HG03060 (cell line): ENCODE results near the gene SLC36A3.

Source experiments
- ATAC-seq: cut with Tn5 transposase; IDR thresholded peaks from one replicate; pipeline ENCODE4 v1.9.1; 2021; ENCODE audit warnings: low read depth, moderate number of reproducible peaks; ENCODE audit not compliant: unreplicated experiment

SLC36A3 gene

GRCh38 chr5:151303666-151304065 lies at the start of gene SLC36A3:
Gene SLC36A3, minus strand, starts transcription at chr5:151303766. Its CDS starts 412 bp downstream, at chr5:151303354.
- no peak for ATAC-seq

GRCh38 chr5:151351671-151352070 lies 48.1 kb upstream of the SLC36A3 start:
- no peak for ATAC-seq

- no peak for ATAC-seq
Measured at GRCh38 chr5:151348789-151349188, 45.2 kb upstream of the SLC36A3 start.

- no peak for ATAC-seq
Measured at GRCh38 chr5:151347369-151347768, 43.8 kb upstream of the SLC36A3 start, which contains the start of gene SLC36A2. Gene SLC36A2, minus strand, starts transcription at chr5:151347559. Its CDS starts 99 bp downstream, at chr5:151347460.

- no peak for ATAC-seq
Measured at GRCh38 chr5:151345808-151346478, 42.4 kb upstream of the SLC36A3 start.

- no peak for ATAC-seq
Measured at GRCh38 chr5:151345187-151345807, 41.7 kb upstream of the SLC36A3 start.

GRCh38 chr5:151344088-151344487 lies 40.5 kb upstream of the SLC36A3 start:
- no peak for ATAC-seq

- no peak for ATAC-seq
Measured at GRCh38 chr5:151340004-151340403, 36.4 kb upstream of the SLC36A3 start.

GRCh38 chr5:151338734-151339133 lies 35.2 kb upstream of the SLC36A3 start:
- ATAC-seq: no peak

GRCh38 chr5:151332857-151333256 lies 29.3 kb upstream of the SLC36A3 start:
- ATAC-seq: no peak

- ATAC-seq: no peak
Measured at GRCh38 chr5:151328734-151329133, 25.2 kb upstream of the SLC36A3 start.

GRCh38 chr5:151327585-151327984 lies 24.0 kb upstream of the SLC36A3 start:
- no peak for ATAC-seq

- ATAC-seq: no peak
Measured at GRCh38 chr5:151326266-151326665, 22.7 kb upstream of the SLC36A3 start.

- ATAC-seq: no peak
Measured at GRCh38 chr5:151320481-151320880, 16.9 kb upstream of the SLC36A3 start.

GRCh38 chr5:151318850-151319732 lies 15.5 kb upstream of the SLC36A3 start:
- no peak for ATAC-seq

- no peak for ATAC-seq
Measured at GRCh38 chr5:151317871-151318270, 14.3 kb upstream of the SLC36A3 start.

- peak; percentile 74 for ATAC-seq
Measured at GRCh38 chr5:151315998-151316597, 12.5 kb upstream of the SLC36A3 start.

GRCh38 chr5:151313357-151313756 lies 9.8 kb upstream of the SLC36A3 start:
- no peak for ATAC-seq

- ATAC-seq: no peak
Measured at GRCh38 chr5:151312756-151313324, 9.3 kb upstream of the SLC36A3 start.

GRCh38 chr5:151310932-151311331 lies 7.4 kb upstream of the SLC36A3 start:
- no peak for ATAC-seq
